HepG2 (cell line): ENCODE results near the gene C14orf119. TPM values are rescaled to one million over a fixed set of nuclear protein-coding genes. Genes with fewer than 3 reads are reported as not detected.
A peak's percentile ranks its signal among the peaks of the same experiment; 100 is the strongest.

Source experiments
- GTF3A ChIP-seq: sonication (generic); formaldehyde crosslinking; conservative IDR thresholded peaks from 2 replicates; pipeline ENCODE4 v1.4.0; 2020; ENCODE audit warnings: mild to moderate bottlenecking, missing genetic modification reagents
- MEIS2 ChIP-seq: sonication (generic); formaldehyde crosslinking; IDR thresholded peaks from 2 replicates; pipeline ENCODE4 v1.9.0; 2021; ENCODE audit warnings: mild to moderate bottlenecking, missing genetic modification reagents
- MXD3 ChIP-seq: IDR thresholded peaks from 2 replicates; pipeline ENCODE4 v1.6.1; 2016; ENCODE audit warnings: mild to moderate bottlenecking, missing biosample characterization, missing genetic modification reagents
- PITX1 ChIP-seq: sonication (generic); formaldehyde crosslinking; IDR thresholded peaks from 2 replicates; pipeline ENCODE4 v1.5.1; 2020; ENCODE audit warnings: mild to moderate bottlenecking, missing genetic modification reagents
- POLR2AphosphoS5 ChIP-seq: IDR thresholded peaks from 2 replicates; pipeline ENCODE4 v1.6.1; 2012; ENCODE audit warnings: low read depth, low read length
- RNF219 ChIP-seq: sonication (generic); formaldehyde crosslinking; IDR thresholded peaks from 2 replicates; pipeline ENCODE4 v1.5.0; 2020; ENCODE audit warnings: mild to moderate bottlenecking, missing genetic modification reagents
- SNAPC5 ChIP-seq: sonication (generic); formaldehyde crosslinking; IDR thresholded peaks from 2 replicates; pipeline ENCODE4 v1.8.1; 2023; ENCODE audit warnings: mild to moderate bottlenecking, missing genetic modification reagents, borderline replicate concordance
- SP2 ChIP-seq: sonication (generic); formaldehyde crosslinking; IDR thresholded peaks from 2 replicates; pipeline ENCODE4 v1.5.1; 2020; ENCODE audit warnings: mild to moderate bottlenecking, missing genetic modification reagents
- TOPORS ChIP-seq: sonication (generic); formaldehyde crosslinking; IDR thresholded peaks from 2 replicates; pipeline ENCODE4 v1.8.0; 2023; ENCODE audit warnings: mild to moderate bottlenecking, missing genetic modification reagents
- YEATS2 ChIP-seq: sonication (generic); formaldehyde crosslinking; IDR thresholded peaks from 2 replicates; pipeline ENCODE4 v1.4.0; 2020; ENCODE audit warnings: missing genetic modification reagents, borderline replicate concordance
- ZNF3 ChIP-seq: IDR thresholded peaks from 2 replicates; pipeline ENCODE4 v1.7.0; 2017; ENCODE audit warnings: inconsistent platforms
- ZNF337 ChIP-seq: sonication (generic); formaldehyde crosslinking; IDR thresholded peaks from 2 replicates; pipeline ENCODE4 v1.5.1; 2020; ENCODE audit warnings: missing genetic modification reagents, low read depth, mild to moderate bottlenecking, borderline replicate concordance
- ZNF503 ChIP-seq: sonication (generic); formaldehyde crosslinking; IDR thresholded peaks from 2 replicates; pipeline ENCODE4 v1.4.0; 2020; ENCODE audit warnings: missing genetic modification reagents
- ZNF510 ChIP-seq: sonication (generic); formaldehyde crosslinking; IDR thresholded peaks from 2 replicates; pipeline ENCODE4 v1.4.0; 2020; ENCODE audit warnings: low read depth, mild to moderate bottlenecking, missing genetic modification reagents
- ZNF629 ChIP-seq: sonication (generic); formaldehyde crosslinking; conservative IDR thresholded peaks from 2 replicates; pipeline ENCODE4 v1.5.0; 2020; ENCODE audit warnings: missing genetic modification reagents
- polyA plus RNA-seq, 8 experiments: library from polyadenylated mRNA; depleted of rRNA in 3 of 8; stranded (reverse) in 7 of 8; unstranded in 1 of 8; fragments of >200 nt; fragmentation: Illumina TruSeq in 4 of 8; extraction: Trizol in 4 of 8; gene quantifications; 2 replicates each; pipeline versions ENCODE4 v1.2.1 to v1.2.3, GENCODE V29; 2011 to 2016; ENCODE audit warnings: low read depth in 4 of 8, missing spikeins in 1 of 8, mixed read lengths in 1 of 8; ENCODE audit not compliant: insufficient read depth in 1 of 8
- total RNA-seq, 5 experiments: library from RNA; depleted of rRNA; stranded (reverse); fragments of >200 nt; fragmentation: Illumina TruSeq; extraction: Trizol; gene quantifications; 2 replicates each; pipeline ENCODE4 v1.2.3, GENCODE V29; 2016; ENCODE audit warnings: low read depth in 1 of 5
- TF ChIP-seq, protein P1 (sequence below): sonication (generic); formaldehyde crosslinking; IDR thresholded peaks from 2 replicates; pipeline ENCODE4 v1.4.0; 2020; ENCODE audit warnings: mild to moderate bottlenecking, missing genetic modification reagents
- TF ChIP-seq, protein P2 (sequence below): IDR thresholded peaks from 2 replicates; pipeline ENCODE4 v1.6.1; 2012; ENCODE audit warnings: low read length, improper control_type of control experiment
- TF ChIP-seq, protein P3 (sequence below): sonication (generic); formaldehyde crosslinking; IDR thresholded peaks from 2 replicates; pipeline ENCODE4 v1.5.0; 2020; ENCODE audit warnings: mild to moderate bottlenecking, low read depth, missing genetic modification reagents, borderline replicate concordance

C14orf119 gene
- total and polyA plus RNA-seq, 2 of the 13 experiments (the other 11 are each of a cell fraction or from before 2014, with no cell fraction given), result 117 to 206 TPM

DNA sequence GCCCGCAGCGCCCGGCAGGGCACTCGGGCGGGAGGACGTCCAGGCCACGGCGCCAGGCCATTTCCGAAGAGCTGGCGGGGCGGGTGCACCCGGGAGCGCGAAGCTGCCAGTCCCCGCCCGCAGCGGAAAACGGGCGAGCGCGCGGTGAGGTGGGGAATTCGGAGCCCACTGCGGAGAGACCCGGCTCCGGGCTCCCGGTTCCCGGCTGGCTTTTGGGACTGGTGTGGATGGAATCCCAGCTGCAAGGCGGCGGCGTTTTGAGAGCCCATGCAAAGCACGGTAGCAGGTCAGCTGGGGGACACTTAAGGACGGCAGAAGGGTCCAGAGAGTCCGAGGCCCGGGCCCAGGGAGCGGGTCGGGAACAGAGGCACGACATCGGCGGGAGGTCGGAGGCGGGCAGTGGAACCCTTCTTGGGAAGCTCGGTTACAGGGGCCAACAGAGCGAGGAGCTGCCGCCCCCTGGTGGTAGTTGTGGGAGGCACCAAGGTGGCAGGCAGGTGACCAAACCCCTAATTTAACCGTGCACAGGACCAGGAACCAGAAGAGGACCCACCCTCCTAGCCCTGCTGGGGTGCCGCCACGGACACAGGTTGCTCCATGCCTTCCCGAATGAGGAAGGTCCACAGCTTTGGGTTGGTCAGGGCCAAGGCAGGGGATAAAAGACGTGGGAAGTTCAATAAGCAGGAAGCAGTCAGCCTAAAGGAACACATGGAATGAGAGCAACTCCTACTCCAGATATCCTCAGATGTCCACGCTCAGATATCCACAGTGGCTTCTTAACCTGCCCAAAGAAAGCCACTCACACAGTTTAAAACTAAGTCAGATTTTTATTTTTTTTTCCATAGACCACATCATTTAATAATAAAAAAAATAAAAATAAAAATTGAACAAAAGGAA is 37.3 kb upstream of the C14orf119 start (continued):
- TF ChIP-seq, protein P1, sequence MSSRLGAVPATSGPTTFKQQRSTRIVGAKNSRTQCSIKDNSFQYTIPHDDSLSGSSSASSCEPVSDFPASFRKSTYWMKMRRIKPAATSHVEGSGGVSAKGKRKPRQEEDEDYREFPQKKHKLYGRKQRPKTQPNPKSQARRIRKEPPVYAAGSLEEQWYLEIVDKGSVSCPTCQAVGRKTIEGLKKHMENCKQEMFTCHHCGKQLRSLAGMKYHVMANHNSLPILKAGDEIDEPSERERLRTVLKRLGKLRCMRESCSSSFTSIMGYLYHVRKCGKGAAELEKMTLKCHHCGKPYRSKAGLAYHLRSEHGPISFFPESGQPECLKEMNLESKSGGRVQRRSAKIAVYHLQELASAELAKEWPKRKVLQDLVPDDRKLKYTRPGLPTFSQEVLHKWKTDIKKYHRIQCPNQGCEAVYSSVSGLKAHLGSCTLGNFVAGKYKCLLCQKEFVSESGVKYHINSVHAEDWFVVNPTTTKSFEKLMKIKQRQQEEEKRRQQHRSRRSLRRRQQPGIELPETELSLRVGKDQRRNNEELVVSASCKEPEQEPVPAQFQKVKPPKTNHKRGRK, result 0 out of 2 replicates have a peak, but pooled peaks have one; percentile 85
- TF ChIP-seq ZNF629 (CRISPR knock-in tag), result no peak
- TF ChIP-seq, protein P2, sequence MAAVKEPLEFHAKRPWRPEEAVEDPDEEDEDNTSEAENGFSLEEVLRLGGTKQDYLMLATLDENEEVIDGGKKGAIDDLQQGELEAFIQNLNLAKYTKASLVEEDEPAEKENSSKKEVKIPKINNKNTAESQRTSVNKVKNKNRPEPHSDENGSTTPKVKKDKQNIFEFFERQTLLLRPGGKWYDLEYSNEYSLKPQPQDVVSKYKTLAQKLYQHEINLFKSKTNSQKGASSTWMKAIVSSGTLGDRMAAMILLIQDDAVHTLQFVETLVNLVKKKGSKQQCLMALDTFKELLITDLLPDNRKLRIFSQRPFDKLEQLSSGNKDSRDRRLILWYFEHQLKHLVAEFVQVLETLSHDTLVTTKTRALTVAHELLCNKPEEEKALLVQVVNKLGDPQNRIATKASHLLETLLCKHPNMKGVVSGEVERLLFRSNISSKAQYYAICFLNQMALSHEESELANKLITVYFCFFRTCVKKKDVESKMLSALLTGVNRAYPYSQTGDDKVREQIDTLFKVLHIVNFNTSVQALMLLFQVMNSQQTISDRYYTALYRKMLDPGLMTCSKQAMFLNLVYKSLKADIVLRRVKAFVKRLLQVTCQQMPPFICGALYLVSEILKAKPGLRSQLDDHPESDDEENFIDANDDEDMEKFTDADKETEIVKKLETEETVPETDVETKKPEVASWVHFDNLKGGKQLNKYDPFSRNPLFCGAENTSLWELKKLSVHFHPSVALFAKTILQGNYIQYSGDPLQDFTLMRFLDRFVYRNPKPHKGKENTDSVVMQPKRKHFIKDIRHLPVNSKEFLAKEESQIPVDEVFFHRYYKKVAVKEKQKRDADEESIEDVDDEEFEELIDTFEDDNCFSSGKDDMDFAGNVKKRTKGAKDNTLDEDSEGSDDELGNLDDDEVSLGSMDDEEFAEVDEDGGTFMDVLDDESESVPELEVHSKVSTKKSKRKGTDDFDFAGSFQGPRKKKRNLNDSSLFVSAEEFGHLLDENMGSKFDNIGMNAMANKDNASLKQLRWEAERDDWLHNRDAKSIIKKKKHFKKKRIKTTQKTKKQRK, result no peak
- peak; percentile 75; the same call in 1 of the 2 replicates for TF ChIP-seq ZNF510 (CRISPR knock-in tag)
- TF ChIP-seq ZNF503 (CRISPR knock-in tag), result no peak; the same call in 1 of the 2 replicates
- no peak for TF ChIP-seq ZNF3 (CRISPR knock-in tag)
- TF ChIP-seq SNAPC5 (CRISPR knock-in tag), result peak; percentile 65
- TF ChIP-seq POLR2AphosphoS5, result peak; percentile 87
- peak; percentile 89 for TF ChIP-seq MEIS2 (CRISPR knock-in tag)
- TF ChIP-seq MXD3 (CRISPR knock-in tag), result peak; percentile 89
- peak; percentile 43; the same call in 1 of the 2 replicates for TF ChIP-seq ZNF337
- TF ChIP-seq PITX1 (CRISPR knock-in tag), result peak; percentile 76
- TF ChIP-seq GTF3A, result peak; percentile 92
- TF ChIP-seq YEATS2 (CRISPR knock-in tag), result 0 out of 2 replicates have a peak, but pooled peaks have one; percentile 68
- peak; percentile 43; the same call in 1 of the 2 replicates for TF ChIP-seq SP2
- TF ChIP-seq TOPORS, result peak; percentile 79; the same call in 1 of the 2 replicates
- TF ChIP-seq, protein P3, sequence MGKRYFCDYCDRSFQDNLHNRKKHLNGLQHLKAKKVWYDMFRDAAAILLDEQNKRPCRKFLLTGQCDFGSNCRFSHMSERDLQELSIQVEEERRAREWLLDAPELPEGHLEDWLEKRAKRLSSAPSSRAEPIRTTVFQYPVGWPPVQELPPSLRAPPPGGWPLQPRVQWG (CRISPR knock-in tag), result no peak
- no peak for TF ChIP-seq RNF219 (CRISPR knock-in tag)
